Measurements from ENCODE around the gene SDHA.
A peak's percentile ranks its signal among the peaks of the same experiment; 100 is the strongest.

Gene SDHA

DNA sequence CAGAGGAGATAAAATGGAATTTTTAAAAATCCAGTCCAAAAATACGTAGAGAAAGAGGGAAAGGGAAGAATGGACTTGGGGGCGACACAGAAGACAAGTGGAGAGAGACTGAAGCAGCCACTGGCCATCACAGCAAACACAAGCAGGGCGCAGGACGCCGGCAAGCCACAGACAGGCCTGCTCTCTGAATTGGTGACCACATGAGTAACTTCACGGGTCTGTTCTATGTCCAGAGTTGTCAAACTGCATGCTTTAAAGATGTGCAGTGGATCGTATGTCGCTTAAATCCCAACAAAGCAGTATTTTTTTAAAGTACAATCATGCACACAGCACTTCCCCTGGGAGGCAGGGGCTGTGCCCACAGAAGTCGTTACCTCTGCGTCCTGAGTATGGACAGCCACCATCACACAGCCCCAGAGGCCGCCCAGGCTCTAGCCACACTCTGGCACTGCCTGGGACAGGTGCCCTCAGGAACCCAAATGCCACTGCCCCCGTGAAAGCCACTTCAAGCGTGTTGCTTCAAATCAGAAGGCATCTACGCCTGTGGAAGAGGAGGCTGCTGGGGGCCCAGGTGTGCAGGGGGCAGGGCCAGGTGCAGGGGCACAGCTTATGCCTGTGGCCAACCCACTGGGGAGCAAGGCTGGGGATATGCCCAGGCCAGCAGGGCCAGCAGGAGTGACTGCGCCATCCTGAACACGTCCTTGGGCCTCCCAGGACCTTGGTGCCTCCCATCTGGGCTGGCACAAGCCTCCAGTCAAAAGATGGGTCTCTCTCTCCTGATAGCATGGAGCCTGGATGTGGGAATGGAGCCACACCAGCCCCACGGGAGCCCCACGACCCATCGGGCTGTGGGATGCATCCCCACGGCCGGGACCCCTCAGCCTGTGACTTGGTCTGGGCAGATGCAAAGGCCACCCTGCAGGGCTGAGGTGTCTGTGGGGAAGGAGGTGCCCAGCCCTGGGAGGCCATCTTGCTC, 32.7 kb upstream of the SDHA start:
- peak; percentile 43 for DNase-seq (ENCODE audit: low spot score)

DNA sequence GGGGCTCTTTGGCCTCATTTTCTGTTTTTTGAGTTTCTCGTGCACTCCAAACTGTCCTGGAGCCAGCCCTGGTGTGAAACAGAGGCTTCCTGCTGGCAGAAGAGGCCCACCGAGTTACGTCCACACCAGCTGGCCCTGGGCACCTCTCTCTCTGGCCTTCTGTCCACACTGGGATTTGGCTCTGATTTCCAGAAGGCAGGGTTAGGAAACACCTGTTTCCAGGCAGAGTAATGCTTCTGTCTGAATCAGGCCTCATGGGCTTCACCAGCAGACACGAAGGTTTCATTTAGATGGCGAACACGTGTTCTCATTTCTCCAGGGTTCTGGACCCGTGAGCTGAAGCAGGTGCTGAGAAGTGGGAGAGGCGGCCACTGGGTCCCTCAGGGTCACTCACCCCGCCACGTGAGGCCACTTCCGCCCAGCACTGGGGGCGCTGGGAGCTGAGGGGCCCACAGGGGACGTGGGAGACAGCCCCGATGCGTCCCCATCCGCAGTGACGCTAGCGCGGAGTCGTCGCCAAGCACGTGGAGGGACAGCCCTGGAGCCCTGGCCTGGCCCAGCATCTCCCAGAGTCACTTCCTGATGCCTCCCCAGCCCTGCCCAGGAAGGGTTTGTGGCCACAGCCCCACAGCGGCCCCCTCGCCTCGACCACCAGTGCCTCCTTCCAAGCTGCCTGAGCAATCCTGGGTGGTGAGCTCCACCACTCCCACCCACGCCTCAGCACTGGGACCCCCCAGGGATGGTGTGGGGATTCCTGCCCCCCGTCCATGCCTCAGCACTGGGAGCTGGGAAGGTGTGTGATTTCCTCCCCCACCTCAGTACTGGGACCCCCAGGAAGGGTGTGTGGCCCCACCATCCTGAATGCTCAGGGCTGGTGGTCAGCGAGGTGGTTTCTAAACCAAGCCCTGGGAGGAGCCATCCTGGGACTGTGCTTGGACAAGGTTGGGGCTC, 31.8 kb upstream of the SDHA start:
- no peak for DNase-seq (ENCODE audit: low spot score)

DNA sequence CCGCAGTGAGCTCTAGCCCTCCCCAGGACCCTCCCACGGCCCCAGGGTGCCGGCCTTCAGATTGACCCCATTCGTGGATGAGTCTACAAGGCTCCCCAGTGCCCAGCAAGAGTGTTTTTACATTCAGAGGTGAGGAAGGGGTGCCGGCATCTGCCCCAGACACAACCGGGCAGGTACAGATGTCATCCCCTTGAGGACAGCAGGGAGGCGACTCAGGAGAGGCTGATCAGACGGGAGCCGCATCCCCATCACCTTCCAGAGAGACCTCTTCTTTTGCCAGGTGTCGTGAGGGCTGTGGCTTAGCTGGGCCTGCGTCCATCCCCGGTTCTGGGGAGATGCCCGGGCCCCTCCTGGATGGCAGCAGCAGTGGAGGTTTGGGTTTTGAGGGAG, 31.1 kb upstream of the SDHA start:
- DNase-seq (ENCODE audit: low spot score), result no peak

DNA sequence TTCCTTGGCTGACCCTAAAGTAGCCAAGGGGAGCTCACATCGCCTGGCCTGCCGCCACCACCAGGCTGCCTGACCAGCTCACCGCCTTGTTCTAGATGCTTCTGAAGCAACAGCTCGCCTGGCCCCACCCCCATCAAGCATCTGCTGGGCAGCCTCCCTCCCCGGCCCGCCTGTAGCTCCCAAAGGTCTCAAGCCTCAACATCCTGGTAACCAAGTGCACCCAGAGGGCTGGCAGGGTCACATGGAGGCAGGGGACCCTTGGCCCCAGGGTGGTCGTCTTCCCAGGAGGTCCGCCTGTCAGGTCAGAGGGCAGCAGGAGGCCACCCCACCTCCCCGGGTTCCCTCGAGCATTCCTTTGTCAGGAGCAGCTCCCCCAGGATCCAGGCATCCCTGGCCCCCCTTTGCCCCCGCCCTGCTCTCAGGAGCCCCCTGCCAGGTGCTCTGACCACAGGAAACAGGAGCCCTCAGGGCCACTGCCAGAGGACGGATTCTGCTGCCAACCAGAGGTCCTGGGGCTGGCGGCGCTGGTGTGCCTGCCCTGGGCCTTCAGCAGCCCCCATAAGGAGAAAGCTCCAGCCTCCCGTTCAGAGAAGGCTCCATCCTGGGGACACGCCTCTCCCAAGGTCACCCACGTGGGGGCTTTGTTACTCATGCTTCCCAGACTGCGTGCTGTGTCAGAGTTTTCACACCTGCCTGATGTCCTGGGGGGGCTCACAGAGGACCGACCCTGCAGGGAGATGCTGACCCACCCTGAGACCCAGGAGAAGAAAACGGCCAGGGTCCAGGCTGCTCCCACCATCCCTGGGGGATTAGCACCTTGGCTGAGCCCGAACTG, 30.3 kb upstream of the SDHA start:
- no peak for DNase-seq (ENCODE audit: low spot score)

DNA sequence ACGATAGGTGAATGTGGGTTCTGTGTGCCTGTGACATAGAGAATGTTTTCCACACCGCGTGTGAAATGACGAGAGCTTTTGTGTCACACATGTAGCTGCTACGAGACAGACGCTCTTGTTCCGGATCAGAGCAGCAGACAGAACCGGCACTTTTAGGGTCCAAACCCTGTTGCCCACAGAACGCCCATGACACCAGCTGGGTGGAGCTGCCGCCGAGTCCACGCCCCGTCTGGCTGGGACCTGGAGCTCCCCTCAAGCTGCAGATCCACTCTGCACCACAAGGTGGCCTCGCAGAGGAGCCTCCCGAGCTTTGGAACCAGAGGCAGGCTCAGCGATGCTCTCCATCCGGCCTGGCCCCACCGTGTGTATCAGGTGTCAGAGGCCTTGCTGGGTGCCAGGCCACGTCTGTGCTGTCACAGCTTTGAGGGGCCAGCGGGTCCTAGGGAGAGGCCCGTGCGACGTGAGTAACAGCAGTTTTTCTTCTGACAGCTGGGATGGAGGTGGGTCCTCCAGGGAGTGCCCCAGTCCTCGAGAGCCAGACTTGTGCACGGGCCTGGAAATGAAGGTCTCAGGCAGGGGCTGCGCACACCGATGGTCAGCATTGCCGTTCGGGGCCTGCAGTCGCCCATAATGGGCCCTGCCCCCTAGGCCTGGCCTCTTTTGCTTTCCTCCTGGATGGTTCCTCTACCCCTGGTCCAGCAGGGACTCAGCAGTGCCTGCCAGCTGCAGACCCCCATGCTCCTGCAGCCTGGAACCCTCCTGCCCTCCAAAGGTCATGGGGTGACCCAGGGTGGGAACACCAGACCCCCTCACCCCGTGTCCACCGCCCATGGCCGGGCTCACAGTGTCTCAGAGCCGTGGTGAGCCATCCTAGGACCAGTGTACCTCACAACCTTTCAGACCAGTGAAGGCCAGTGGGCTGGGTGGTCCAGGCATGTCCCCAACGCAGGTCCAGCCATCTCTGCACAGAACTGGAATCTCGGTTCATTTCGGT, 29.3 kb upstream of the SDHA start:
- peak; percentile 87 for DNase-seq (ENCODE audit: low spot score)

DNA sequence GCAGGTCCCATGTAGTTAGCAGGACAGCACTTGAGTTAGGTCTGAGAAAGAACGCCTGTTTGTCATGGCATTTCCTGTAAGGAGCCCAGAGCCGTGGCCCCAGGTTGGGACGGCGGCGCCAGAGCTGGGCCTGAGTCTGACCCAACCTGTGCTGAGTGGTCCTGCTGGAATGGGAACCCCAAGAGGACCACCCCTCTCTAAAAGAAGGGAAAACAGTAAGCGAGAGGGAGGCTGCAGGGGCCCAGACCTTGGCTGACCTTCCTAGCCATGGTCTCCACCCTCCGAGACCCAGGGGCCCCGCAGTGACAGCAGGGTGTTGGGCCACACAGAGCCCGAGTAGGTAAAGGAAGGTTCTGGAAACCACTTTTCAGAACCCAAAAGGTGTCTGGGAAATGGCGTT, 28.6 kb upstream of the SDHA start:
- no peak for DNase-seq (ENCODE audit: low spot score)

DNA sequence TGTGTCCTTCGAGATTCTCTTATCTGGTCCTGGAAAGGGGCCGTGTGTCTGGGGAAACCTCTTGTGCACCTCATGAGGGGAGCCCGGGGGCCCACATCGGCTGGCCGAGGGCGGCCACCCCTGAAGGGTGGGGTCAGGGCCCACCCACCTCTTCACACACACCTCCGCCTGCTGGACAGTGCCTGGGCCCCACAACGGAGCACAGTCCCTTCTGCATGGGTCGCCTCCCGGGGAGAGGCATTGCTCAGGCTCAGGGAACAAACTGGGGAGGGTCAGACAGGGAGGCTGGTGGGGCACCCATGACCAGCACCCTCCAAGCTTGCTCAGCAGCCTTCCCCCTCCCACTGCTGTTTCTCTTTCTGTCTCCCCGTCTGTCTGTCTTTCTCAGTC, 28.1 kb upstream of the SDHA start:
- no peak for DNase-seq (ENCODE audit: low spot score)

DNA sequence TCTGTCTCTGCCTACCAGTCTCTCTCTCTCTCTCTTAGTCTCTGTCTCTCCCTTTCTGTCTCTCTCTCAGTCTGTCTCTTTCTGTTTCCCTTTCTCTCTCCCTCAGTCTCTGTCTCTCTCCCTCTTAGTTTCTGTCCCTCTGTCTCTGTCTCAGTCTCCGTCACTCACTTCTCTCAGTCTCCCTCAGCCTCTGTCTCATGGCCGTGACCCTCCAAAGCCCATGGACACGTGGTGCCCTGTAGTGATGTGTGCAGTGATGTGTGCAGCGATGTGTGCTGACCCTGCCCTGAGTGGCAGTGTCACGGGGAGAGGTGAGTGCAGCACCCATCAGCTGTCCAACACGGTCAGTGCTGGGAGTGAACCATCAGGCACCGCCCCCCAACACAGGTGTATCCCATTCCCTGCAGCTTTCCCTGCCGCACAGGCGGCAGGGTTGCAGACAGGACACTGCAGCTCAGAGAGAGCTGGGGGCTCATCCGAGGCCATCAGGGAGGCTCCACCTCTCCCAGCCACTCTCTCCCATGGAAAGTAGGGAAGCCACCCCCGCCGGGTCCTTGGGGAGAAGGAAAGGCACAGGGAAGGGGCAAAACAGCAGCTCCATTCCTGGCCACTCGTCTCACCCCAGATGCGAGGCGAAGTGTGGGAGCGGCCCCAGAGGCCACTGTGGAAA, 27.6 kb upstream of the SDHA start:
- no peak for DNase-seq (ENCODE audit: low spot score)

DNA sequence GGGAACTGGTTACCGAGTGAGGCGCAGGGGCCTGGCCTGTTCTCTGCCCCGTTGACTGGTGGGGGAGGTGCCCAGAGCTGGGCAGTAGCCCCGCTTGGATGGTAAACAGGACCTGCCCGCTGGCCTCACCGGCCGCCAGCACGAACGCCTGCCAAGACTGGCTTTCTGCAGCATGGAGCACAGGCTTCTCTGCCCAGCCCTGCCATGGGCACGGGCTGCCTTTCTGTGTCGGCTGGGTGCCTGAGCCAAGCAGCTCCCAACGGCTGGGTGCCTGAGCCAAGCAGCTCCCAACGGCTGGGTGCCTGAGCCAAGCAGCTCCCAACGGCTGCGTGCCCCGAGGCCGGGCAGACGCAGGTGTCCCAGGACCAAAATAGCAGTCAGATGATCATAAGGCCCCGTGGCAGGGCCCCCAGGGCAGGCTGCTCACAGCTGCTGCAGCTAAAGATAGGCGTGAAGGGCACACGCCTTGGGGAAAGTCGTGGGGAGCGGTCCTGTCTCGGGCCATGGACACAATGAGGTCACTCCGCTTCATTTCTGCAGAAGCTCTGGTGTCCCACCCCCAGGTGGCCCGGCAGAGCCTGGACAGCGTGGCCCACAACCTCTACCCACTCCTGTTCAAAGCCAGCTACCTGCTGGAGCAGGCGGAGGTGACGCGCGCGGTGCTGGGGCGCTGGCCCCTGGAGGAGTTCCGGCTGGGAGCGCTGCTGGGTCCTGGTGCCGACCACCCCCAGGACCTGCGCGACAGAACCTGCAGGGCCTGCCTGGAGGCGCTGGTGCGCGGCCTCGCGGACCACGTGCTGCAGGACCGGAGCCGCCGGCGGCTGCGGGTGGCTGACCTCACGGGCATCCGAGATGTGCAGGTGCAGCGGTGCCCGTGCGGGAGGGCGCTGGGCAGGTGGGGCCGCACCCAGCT, 26.8 kb upstream of the SDHA start, which contains the start of gene LRRC14B:
LRRC14B (plus strand) TSS at position 460 of the 913 bp plus-strand sequence; CDS start at position 504, 44 bp downstream.
- no peak for DNase-seq (ENCODE audit: low spot score)

DNA sequence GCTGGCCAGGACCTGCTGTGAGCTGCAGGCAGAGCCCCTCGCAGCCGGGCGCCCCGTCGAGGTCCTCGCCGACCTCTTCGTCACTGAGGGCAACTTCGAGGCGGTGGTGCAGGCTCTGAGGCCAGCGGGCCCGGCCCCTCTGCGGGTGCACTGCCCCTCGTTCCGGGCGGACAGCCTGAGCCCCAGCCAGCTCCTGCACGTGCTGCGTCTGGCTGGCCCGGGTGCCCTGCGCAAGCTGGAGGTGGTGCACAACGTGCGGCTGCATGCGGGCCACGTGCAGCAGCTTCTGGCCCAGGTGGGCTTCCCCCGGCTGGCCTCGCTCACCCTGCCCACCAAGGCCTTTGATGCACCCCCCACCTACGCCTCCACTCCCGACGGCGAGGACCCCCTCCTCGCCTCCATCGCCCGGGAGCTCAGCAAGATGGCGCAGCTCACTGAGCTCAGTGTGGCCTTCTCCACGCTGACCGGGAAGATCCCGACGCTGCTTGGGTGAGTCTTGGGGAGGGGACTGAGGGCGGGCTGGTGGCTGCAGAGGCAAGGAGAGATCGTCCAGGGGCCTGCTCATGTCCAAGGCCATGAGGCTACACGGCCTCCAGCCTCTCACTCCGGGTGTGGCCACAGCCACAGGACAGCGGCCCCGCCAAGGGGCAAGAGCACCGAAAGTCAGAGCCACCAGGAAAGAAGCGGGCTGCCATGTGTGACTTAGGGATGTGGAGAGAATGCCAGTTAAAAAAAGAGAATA, 26.0 kb upstream of the SDHA start:
- DNase-seq (ENCODE audit: low spot score), result no peak

DNA sequence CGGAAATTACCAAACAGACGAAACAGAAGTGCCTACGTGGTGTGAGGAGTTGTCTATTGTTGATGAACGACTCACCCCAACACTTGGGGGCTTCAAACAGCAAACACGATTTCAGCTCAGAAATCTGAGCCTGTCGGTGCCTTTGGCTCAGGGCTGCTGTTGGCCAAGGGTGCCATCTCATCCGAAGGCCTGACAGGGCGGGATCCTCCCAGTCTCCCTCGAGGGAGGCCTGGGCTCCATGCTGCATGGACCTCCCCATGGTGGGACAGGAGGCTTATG, 25.5 kb upstream of the SDHA start:
- no peak for DNase-seq (ENCODE audit: low spot score)

DNA sequence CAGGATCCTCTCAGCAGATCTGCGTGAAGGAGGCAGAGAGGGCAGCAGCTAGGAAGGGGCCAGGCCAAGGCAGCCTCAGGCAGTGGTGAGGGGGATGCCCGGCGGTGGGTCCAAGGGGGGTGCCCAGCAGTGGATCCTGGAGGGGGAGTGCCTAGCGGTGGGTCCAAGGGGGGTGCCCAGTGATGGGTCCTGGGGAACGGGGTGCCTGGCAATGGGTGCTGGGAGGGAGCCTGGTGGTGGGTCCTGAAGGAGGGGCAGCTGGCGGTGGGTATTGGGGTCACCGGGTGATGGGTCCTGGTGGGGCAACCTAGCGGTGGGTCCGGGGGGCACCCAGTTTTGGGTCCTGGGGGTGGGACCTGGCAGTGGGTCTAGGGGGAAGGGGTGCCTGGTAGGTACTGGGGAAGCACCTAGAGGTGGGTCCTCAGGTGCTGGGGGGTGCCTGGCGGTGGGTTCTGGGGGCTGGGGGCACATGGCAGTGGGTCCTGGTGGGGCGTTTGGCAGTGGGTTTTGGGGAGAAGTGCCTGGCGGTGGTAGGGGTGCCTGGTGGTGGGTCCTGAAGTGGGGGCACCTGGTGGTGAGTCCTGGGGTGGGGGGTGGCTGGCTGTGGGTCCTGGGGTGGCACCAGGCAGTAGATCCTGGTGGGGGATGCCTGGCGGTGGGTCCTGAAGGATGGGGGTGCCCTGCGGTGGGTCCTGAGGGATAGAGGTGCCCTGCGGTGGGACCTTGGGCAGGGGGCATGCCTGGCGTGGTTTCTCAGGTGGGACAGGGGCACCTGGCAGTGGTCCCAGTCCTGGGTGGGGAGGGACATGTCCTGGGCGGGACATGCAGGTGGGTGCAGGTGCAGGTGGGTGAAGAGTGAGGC, 24.9 kb upstream of the SDHA start:
- no peak for DNase-seq (ENCODE audit: low spot score)

DNA sequence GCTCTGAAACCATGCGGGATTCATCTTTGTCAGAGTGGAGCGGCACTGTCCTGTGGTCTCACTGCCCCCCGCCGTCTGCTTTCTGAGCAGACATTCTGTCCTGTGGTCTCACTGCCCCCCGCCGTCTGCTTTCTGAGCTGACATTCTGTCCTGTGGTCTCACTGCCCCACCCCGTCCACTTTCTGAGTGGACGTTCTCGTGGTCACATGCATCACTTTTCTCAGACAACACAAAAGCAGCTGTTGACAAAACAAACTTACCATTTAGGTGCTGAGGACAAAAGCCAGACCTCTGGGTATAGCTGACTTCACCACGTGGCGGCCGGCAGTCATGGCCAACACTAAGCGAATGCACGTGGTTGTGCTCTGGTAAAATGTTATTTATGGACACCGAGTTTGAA, 24.0 kb upstream of the SDHA start:
- no peak for DNase-seq (ENCODE audit: low spot score)

DNA sequence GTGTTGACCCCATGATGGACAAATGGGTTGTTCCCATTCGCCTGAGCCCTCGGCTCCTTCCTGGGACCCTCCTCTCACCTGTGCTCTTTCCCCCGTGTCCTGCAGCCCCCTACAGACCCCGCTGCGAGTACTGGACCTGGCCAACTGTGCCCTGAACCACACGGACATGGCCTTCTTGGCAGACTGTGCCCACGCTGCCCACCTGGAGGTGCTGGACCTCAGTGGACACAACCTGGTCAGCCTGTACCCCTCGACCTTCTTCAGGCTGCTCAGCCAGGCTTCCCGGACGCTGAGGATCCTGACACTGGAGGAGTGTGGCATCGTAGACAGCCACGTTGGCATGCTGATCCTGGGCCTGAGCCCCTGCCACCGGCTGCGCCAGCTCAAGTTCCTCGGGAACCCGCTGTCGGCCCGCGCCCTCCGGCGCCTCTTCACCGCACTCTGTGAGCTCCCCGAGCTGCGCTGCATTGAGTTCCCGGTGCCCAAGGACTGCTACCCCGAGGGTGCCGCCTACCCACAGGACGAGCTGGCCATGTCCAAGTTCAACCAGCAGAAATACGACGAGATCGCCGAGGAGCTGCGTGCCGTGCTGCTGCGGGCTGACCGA, 23.4 kb upstream of the SDHA start:
- DNase-seq (ENCODE audit: low spot score), result no peak

DNA sequence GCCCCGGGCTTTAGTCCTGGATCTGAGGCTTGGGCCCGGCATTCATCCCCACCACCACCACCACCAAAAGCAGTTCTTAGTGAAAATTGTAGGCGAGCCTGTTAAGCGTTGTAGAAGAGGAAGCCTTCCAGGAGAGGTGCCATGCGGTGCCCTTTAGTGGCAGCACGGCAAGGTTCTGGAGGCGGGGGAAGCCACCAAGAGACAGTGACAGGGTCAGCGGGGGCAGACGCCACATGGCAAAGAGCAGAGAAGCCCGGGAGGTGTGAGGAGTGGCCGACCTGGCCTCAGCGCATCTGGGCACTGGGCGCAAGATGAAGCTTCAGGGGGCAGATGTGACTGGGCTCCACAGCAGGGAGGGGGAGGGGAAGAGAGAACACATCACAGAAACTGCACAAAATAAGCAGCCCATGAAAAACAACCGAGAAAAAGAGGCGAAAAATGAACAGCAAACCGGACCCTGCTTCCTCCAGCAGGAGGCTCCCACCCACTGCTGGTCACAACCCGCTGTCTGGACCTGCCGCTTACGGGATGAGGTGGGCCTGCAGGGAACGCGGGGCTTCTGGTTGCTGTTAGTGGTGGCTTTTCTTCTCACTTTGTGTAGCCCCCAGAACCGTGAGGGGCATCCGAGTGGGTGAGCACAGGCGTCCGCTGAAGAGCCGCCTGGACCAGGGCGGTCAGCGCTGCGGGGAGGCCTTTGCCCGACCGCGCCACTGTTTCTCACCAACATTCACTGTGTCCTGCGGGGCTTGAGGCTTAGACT, 22.5 kb upstream of the SDHA start:
- no peak for DNase-seq (ENCODE audit: low spot score)

DNA sequence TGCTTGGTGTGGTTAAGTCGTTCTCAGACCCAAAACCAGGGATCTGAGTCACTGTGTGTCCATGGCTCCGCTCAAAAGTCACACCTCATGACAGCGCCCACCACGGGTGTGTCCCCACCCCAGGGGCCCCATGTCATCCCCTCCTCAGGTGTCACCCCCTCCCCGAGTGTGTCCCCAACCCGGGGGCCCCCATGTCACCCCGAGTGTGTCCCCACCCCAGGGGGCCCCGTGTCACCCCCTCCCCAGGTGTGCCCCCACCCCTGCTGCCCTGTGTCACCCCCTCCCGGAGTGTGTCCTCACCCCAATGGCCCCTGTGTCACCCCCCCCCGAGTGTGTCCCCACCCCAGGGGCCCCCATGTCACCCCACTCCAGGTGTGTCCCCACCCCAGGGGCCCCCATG, 21.8 kb upstream of the SDHA start:
- DNase-seq (ENCODE audit: low spot score), result no peak

All from SK-N-DZ (cell line).